Activated T-helper 17 cell treated with anti-CD3 and anti-CD28 coated beads, Interleukin-2, amount 50 U/mL, for 72 hours (primary cell): ENCODE data around the gene LSM14A. TPM values are rescaled to one million over a fixed set of nuclear protein-coding genes. Genes with fewer than 3 reads are reported as not detected.
"Not testable (repeated sequence)": the region's sequence is repeated elsewhere in the genome, so short reads cannot be mapped to it uniquely, and the experiment has no call there.

Source experiments
- ATAC-seq: fragments of 150-1000 bp; cut with Tn5 transposase; replicated peaks from 2 replicates; pipeline ENCODE4 v1.10.0; 2021; ENCODE audit warnings: mild to moderate bottlenecking, moderate library complexity
- H3K27ac Mint-ChIP-seq: one replicate; pipeline ENCODE4 v1.8.0; 2022; ENCODE audit warnings: mixed read lengths
- H3K27me3 Mint-ChIP-seq: one replicate; pipeline ENCODE4 v1.8.0; 2022; ENCODE audit warnings: mixed read lengths
- H3K36me3 Mint-ChIP-seq: one replicate; pipeline ENCODE4 v1.8.0; 2022; ENCODE audit warnings: low read depth, mild to moderate bottlenecking, mixed read lengths
- H3K4me1 Mint-ChIP-seq: one replicate; pipeline ENCODE4 v1.8.0; 2022; ENCODE audit warnings: mixed read lengths
- H3K4me3 Mint-ChIP-seq: one replicate; pipeline ENCODE4 v1.8.0; 2022; ENCODE audit warnings: mild to moderate bottlenecking, mixed read lengths
- H3K9me3 Mint-ChIP-seq: one replicate; pipeline ENCODE4 v1.8.0; 2022; ENCODE audit warnings: mixed read lengths
- total RNA-seq, 2 donors: library from RNA; stranded (reverse); gene quantifications; one replicate each; pipeline ENCODE4 v1.2.3, GENCODE V29; 2022

LSM14A gene
- total RNA-seq, 2 donors from 2014 or later, result 88.5 to 105 TPM

- Mint-ChIP-seq H3K36me3 (no peaks in the 10 kb centered on the region), H3K4me1 (peaks cover 15% of the 10 kb centered on the region), H3K27me3 (no peaks in the 10 kb centered on the region), H3K4me3 (no peak overlapping the region), H3K9me3 (no peaks in the 10 kb centered on the region), H3K27ac (no peak overlapping the region)
- ATAC-seq, result no peak
These were observed 64.0 kb downstream of the LSM14A start for GRCh38 chr19:34236035-34236987.

- Mint-ChIP-seq H3K27me3 (no peaks in the 10 kb centered on the region), H3K9me3 (no peaks in the 10 kb centered on the region), H3K27ac (no peak overlapping the region), H3K36me3 (no peaks in the 10 kb centered on the region), H3K4me1 (peaks cover 10% of the 10 kb centered on the region), H3K4me3 (no peak overlapping the region)
- no peak for ATAC-seq
These were observed 65.0 kb downstream of the LSM14A start for GRCh38 chr19:34237283-34237682.

- Mint-ChIP-seq H3K9me3 (no peaks in the 10 kb centered on the region), H3K27ac (no peak overlapping the region)
These were observed 65.6 kb downstream of the LSM14A start for GRCh38 chr19:34237939-34238338.

GRCh38 chr19:34241513-34242337 lies 69.4 kb downstream of the LSM14A start:
- Mint-ChIP-seq H3K4me3 (no peak overlapping the region), H3K27me3 (no peaks in the 10 kb centered on the region), H3K27ac (no peak overlapping the region), H3K9me3 (no peaks in the 10 kb centered on the region), H3K36me3 (no peaks in the 10 kb centered on the region), H3K4me1 (no peaks in the 10 kb centered on the region)
- no peak for ATAC-seq

More at GRCh38 chr19:34237939-34238338, 65.6 kb downstream of the LSM14A start:
- Mint-ChIP-seq H3K27me3 (no peaks in the 10 kb centered on the region), H3K36me3 (no peaks in the 10 kb centered on the region), H3K4me3 (no peak overlapping the region), H3K4me1 (peaks cover 3% of the 10 kb centered on the region)
- ATAC-seq, result no peak

GRCh38 chr19:34243138-34243875 lies 71.0 kb downstream of the LSM14A start:
- not testable (repeated sequence) for H3K9me3 Mint-ChIP-seq, H3K4me3 Mint-ChIP-seq
- peak; percentile 52 for ATAC-seq

GRCh38 chr19:34243876-34244578 lies 71.7 kb downstream of the LSM14A start:
- ATAC-seq, result no peak
- H3K27ac Mint-ChIP-seq, result no peak overlapping the region
- H3K27me3 Mint-ChIP-seq, result no peaks in the 10 kb centered on the region
- H3K36me3 Mint-ChIP-seq, result no peaks in the 10 kb centered on the region
- H3K4me1 Mint-ChIP-seq, result no peaks in the 10 kb centered on the region
- no peak overlapping the region for H3K4me3 Mint-ChIP-seq
- H3K9me3 Mint-ChIP-seq, result no peaks in the 10 kb centered on the region

More at GRCh38 chr19:34243138-34243875, 71.0 kb downstream of the LSM14A start:
- H3K27ac Mint-ChIP-seq, H3K4me1 Mint-ChIP-seq, H3K27me3 Mint-ChIP-seq, H3K36me3 Mint-ChIP-seq: not testable (repeated sequence)

GRCh38 chr19:34244611-34245299 lies 72.5 kb downstream of the LSM14A start:
- ATAC-seq, result no peak
- no peaks in the 10 kb centered on the region for H3K27me3 Mint-ChIP-seq
- H3K9me3 Mint-ChIP-seq, result no peaks in the 10 kb centered on the region

GRCh38 chr19:34246340-34246739 lies 74.0 kb downstream of the LSM14A start:
- Mint-ChIP-seq H3K27ac (no peak overlapping the region), H3K9me3 (no peaks in the 10 kb centered on the region), H3K4me3 (no peak overlapping the region), H3K27me3 (no peaks in the 10 kb centered on the region), H3K36me3 (no peaks in the 10 kb centered on the region), H3K4me1 (no peaks in the 10 kb centered on the region)
- no peak for ATAC-seq

More at GRCh38 chr19:34244611-34245299, 72.5 kb downstream of the LSM14A start:
- Mint-ChIP-seq H3K4me3 (no peak overlapping the region), H3K36me3 (no peaks in the 10 kb centered on the region), H3K27ac (no peak overlapping the region), H3K4me1 (no peaks in the 10 kb centered on the region)

- Mint-ChIP-seq H3K27ac (no peak overlapping the region), H3K4me1 (peaks cover 3% of the 10 kb centered on the region), H3K36me3 (no peaks in the 10 kb centered on the region), H3K4me3 (no peak overlapping the region), H3K9me3 (no peaks in the 10 kb centered on the region), H3K27me3 (no peaks in the 10 kb centered on the region)
- ATAC-seq, result no peak
These were observed 76.6 kb downstream of the LSM14A start for GRCh38 chr19:34248941-34249340.

- H3K27me3 Mint-ChIP-seq, H3K9me3 Mint-ChIP-seq, ATAC-seq, H3K27ac Mint-ChIP-seq, H3K36me3 Mint-ChIP-seq: not testable (repeated sequence)
- H3K4me3 Mint-ChIP-seq, result peak overlapping the region; percentile 90
- peaks cover 10% of the 10 kb centered on the region for H3K4me1 Mint-ChIP-seq
These were observed 80.9 kb downstream of the LSM14A start for GRCh38 chr19:34253167-34253566.

- not testable (repeated sequence) for H3K27me3 Mint-ChIP-seq, H3K36me3 Mint-ChIP-seq, H3K9me3 Mint-ChIP-seq, ATAC-seq
- peak overlapping the region; percentile 90 for H3K4me3 Mint-ChIP-seq
- peak overlapping the region; percentile 93 for H3K27ac Mint-ChIP-seq
- peaks cover 10% of the 10 kb centered on the region for H3K4me1 Mint-ChIP-seq
These were observed 81.4 kb downstream of the LSM14A start for GRCh38 chr19:34253681-34254045.

- Mint-ChIP-seq H3K9me3 (no peaks in the 10 kb centered on the region), H3K27ac (peak within 1 kb of the TSS; percentile 93), H3K4me1 (peaks cover 12% of the 10 kb centered on the region), H3K36me3 (peaks cover 5% of the 10 kb centered on the region), H3K4me3 (peak within 1 kb of the TSS; percentile 90), H3K27me3 (no peaks in the 10 kb centered on the region)
- peak; percentile 97 for ATAC-seq
These were observed 81.9 kb downstream of the LSM14A start, which contains the start of gene GARRE1 for GRCh38 chr19:34254046-34254697. Gene GARRE1, plus strand, starts transcription at chr19:34254554. Its CDS starts 45,920 bp downstream, at chr19:34300474.
